HL-60/S4 treated with phorbol 12-myristate 13-acetate at 8.2 ng/mL for 4 days and 3 days (cell line): Measurements from ENCODE around the gene SLC38A6.
"Not testable (repeated sequence)": the region's sequence is repeated elsewhere in the genome, so short reads cannot be mapped to it uniquely, and the experiment has no call there.

Source experiments
- in situ Hi-C: fragments of 300-500 bp; cut with MboI; formaldehyde crosslinking; loops from 2 replicates; pipeline ENCODE4 v1.15.0; 2022; ENCODE audit warnings: low sequenced_read_pairs

Gene SLC38A6

DNA sequence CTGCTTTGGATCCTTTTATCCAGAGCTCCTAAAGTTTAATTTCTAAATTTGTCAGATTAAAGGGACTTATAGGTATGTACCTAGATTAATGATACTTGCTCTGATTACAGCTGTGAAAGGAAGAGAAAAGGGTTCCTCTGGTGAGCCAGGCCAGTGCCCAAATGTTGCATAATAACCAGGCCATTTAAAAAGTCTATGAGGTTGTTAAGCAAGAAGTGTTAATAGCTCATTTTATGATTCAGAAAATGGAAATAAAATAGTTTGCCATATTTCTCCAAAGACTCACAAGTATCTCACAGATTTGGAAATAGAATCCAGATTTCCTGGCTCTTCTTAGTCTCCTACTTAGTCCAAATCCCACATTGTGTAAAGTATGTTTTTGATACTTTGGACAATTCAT, 67.6 kb downstream of the SLC38A6 start:
- in situ Hi-C loops, result no loop called here

DNA sequence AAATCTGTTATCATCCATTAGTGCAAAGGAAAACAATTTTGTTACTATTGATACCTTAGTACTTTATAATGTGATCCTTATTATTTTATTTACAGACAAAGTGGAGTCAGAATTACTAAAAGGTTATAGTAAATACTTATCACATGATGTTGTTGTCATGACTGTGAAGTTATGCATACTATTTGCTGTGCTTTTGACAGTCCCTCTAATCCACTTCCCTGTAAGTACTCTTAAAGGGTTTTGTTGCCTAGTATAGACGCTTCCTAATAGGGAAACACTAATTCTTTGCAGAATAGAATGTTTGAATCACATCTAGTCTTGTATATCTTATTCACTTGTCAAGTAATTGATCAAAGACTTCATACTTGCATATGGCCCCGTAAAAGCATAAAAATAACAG, 69.4 kb downstream of the SLC38A6 start:
- in situ Hi-C loops, result no loop called here

DNA sequence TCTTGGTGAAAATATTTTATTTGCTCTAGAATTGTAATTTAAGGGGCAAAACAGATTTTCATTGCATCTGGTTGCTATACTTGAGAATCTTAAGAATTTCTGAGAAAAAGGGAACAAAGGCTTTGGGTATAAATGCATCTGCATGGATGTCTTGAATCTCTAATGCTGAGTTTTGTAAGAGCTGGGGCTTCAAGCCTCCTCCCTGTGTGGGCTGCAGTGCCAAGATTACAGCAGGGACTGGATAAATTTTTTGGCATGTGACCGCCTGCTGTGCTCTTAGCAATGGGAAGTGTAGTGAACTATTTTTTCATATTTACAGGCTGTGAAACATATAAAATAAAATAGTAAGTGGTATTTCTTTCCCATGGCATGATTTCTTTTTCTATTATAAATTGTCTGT, 70.0 kb downstream of the SLC38A6 start:
- in situ Hi-C loops, result no loop called here

DNA sequence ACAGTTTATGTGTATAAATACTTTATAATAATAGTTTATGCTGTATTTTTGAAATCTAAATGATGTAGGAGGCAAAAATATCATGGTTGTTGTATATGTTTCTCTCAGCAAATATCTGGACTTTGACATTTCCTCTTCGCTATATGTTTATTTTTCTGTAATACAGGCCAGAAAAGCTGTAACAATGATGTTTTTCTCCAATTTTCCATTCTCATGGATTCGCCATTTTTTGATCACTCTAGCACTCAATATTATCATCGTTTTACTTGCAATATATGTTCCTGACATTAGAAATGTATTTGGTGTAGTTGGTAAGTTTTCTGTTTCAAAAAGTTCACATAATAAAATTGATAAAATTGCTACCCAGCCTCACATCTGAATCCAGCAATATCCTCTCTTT, 70.6 kb downstream of the SLC38A6 start:
- in situ Hi-C loops, result no loop called here

DNA sequence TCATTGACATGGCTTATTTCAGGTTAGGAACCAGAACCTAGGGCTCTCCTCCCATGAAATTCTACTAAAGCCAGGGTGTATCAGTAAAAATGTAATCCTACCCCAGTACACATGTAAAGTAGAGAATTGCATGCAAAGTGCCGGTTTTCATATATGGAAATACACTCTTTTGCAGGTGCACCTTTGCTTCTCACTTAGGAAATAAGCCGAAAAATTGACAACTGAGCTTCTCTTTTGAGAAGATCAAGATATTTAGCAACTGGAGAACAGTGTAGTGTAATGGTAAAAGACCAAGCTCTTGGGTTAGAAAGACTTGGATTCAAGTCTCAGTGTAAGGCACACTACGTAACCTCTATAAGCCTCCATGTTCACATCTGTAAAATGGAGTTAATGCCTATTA, 82.4 kb downstream of the SLC38A6 start:
- in situ Hi-C loops, result no loop called here

DNA sequence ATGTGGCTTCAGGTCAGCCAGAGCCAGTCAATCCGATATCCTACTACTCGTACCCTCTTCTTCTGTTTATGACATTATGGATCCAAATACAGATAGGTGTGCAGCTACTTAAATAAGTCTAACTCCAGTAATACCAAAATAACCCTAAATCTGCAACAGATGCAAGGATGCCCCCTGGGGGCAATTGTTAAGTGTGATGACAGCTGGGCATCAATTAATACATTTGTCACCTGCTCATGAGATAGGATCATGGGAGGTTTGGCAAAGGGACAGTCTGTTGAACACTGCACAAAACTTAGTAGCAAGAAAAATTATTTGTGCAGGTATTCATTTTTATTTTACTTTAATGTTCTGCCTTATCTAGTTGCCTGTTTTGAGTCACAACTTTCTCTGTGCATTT, 83.2 kb downstream of the SLC38A6 start:
- in situ Hi-C loops, result no loop called here

DNA sequence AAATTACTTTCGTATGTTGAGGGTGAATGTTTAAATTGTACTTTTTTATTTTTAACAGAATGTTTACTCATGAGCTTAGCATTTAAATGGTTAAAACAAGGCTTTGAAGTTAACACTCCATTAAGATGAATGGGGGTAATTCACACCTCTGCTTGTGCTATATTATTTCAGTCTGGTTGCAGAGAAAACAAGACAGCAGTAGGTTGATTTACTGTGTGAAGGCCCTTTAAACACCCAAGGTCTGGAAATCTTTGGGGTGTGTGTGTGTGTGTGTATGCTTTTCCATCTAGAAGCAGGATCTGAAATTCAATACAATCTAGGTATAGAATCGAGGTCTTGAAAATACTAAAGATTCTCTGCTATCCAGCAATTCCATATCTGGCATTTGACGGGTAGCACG, 83.8 kb downstream of the SLC38A6 start:
- in situ Hi-C loops, result no loop called here

DNA sequence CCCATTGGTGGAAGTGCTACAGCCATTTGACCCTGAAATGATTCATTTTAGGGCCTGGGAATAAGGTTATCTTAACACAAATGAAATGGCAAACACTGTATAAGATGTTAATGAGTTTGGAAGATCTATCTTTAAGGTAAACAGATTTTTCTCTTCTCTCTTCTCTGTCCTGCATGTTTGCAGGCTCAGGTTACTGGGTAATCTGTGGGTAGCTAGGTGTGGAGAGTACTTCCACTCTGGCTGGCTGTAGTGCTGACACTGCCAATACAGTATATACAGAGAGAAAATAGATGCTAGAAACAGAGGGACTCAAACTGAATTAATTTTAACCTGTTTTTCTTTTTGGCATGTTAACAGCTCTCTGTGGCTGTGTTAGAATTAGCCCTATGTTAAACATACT, 84.6 kb downstream of the SLC38A6 start:
- in situ Hi-C loops, result no loop called here

DNA sequence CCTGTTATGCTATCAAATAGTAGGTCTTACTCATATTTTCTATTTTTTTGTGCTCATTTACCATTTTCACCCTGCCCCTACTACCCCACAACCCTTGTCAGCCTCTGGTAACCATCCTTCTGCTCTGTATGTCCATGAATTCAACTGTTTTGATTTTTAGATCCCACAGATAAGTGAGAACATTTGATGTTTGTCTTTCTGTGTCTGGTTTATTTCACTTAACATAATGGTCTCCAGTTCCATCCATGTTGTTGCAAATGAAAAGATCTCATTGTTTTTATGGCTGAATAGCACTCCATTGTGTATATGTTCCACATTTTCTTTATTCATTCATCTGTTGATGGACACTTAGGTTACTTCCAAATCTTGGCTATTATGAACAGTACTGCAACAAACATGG, 91.4 kb downstream of the SLC38A6 start:
- in situ Hi-C loops, result not testable (repeated sequence)

DNA sequence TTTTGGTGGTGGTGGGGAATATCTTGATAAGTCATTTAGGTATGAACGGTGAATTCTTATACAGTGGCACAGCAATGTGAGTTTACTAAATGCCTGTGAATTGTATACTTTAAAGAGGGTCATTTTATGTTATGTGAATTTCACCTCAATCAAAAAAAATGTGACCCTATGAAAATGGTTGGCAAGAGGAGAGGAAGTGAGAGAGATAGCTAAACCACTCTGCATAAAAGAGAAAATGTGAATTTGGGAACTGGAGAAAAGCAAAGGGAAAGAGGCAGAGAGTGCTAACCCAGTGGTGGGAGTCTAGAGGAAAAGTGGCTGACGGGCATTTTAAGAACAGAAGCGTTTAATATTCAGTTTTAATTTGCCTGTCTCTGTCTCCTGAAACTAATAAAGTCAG, 93.8 kb downstream of the SLC38A6 start:
- in situ Hi-C loops, result no loop called here

DNA sequence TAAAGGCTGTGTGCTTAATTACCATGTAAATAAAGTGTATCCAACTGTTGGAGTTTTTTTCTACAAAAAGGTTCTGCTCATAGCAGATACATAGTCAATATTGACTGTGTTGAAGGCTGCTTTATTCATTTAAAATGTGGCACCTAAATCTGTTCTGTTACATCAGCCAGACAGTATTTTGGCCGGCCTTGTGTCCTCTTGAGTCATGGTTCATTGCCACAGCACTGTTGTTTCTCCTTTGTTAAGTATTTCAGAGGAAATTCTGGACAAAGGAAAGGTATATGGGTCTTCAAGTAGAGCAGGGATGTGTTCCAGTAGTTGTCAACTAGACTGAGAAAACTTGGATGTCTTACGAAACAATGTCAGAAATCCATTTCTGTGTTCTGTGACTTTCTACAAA, 95.5 kb downstream of the SLC38A6 start:
- in situ Hi-C loops, result no loop called here

DNA sequence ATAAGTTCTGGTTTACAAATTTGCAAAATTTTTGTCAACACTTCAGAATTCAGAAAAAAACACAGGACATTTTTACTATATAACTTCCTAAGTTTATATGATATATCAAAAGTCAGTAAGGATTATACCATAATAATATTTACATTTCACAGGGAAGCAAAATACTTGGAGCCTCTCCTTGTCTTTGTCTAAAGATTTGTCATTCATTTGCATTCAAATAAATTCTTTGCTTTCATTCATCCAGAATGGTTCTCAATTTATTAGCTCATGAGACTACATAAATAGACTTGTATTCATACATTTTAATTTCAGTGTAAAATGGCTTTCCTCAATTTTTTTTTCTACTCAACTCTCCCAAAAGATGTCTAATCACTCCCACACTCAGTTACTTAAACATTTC, 96.4 kb downstream of the SLC38A6 start:
- in situ Hi-C loops, result no loop called here

DNA sequence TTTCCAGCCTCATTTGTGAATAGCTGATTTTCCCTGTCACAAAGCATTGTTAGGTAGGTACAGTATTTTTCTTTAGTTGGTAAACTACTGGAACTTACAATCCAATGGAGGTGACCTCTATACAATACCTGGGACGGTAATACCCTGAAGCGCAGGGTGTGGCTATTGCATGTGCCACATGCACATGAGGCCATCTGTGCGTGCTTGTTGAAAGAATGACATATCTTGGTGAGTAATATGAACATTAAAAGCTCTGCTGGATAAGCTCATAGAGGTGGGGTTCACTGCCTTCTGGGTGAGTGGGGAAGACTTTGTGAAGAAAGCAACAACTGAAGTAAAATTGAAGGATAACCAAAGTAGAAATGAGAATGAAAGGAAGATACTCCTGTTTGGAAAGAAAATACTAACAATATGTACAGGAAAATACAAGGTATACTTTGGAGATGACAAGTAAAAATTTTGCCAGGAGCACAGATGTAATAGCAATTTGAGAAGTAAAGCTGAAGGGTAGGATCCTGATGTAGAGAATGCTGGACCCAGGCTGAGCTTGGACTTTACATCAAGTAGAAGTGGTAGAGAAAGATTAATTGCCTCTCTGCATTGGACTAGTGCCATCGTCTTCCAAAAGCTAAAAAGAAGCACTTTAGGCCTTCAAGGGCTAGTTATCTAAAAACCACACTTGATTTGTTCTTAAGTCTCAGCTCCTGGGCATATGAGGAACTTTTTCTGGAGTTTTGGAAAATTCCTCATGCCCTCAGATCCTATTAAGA, 97.1 kb downstream of the SLC38A6 start:
- in situ Hi-C loops, result no loop called here

DNA sequence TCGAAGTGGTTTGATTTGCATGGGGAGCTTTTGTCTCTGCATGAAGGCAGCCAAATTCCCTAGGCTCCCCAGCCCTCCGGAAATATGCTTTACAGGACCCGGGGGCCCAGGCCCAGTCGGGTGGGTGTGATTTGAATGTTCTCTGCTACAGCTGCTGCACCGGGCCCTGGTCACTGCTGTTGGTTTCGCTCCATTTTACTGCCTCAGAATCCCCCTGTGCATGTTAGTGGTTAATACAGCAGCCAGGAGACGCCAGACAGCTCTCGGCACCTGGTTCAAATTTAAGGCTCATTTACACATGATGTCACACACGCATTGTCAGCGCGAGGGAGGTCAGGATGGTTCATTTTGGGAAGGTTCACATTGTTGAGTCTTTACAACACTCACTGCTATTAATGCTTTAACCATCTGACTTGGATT, 99.6 kb downstream of the SLC38A6 start:
- in situ Hi-C loops, result no loop called here

DNA sequence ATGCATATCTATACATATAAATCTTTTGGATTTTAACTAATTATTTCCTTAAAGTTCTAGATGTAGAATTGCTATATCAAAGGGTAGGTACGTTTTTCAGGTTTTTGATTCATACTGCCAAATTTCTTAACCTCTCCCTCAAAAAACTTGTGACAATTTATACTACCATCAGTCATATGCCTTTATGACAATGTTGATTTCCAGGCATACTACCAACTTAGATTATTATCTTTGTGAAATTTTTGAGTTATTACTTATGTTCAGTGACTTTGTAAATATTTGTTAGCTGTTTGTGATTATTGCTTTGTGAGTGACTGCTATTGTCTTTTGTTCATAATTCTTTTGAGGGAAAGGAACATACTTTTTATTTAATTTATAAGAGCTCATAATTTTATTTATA, 107.0 kb downstream of the SLC38A6 start:
- in situ Hi-C loops, result no loop called here

DNA sequence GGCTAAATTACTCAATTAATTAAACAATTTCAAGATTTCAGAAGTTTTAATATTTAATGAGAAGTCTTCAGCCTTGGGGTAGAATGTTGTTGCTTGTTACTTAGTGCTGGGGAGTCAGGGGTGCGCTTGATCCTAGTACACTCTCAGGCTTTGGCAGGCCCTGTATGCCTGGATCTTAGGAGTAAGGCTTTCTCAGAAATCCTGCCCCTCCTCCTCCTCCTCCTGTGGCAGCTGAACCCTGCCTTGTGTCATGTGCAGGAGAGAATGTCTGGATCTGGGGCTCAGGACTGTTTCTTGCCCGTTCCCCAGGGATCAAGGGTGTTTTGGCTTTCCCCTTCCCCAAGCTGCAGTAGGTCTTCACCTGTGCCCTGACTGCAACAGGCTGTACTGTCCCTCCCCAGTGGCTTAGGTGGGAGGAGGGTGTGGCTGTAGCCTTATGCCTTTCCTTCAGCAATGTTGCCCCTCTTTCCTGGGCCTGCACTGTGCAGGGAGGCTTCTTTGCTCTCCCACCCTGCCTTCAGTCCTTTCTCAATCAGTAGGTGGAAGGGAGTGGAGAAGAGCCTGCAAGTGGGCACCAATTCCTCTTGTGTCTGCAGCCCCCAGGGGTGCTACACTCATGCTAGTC, 108.2 kb downstream of the SLC38A6 start:
- in situ Hi-C loops, result no loop called here

DNA sequence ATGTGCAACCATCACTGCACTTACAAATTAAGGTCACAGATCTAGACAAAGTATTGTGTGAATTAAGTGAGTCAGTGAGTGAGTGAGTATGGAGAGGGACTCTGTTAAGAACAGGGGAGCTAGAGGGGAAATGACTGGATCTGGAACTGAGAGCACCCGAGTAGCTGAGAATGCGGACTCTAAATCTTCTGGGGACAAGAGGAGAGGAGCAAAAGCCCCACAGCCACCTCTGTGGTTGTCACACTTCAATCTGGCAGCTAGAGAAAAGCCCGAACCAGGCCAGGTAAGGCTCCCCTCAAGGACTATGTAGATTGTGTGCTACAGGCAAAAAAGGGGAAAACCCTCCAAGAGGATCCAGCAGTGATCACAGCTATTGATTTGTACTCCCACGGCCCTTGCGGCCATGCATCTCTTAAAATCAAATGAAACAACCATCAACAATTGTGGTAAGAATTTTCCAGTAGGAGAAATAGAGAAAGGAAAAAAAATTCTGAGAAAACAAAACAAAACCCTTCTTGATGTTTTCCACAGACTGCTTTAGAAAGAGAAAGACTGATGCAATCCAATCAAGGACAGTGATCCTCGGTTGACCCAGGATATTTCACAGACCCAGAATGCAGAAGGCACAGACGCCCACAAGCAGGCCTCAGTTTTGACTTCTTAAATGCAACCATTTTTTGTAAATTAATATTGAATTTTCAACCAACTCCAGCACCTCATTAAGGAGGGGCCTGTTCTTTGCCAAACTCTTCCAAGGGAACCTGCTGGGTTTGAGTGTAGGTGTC, 109.6 kb downstream of the SLC38A6 start:
- in situ Hi-C loops, result no loop called here

DNA sequence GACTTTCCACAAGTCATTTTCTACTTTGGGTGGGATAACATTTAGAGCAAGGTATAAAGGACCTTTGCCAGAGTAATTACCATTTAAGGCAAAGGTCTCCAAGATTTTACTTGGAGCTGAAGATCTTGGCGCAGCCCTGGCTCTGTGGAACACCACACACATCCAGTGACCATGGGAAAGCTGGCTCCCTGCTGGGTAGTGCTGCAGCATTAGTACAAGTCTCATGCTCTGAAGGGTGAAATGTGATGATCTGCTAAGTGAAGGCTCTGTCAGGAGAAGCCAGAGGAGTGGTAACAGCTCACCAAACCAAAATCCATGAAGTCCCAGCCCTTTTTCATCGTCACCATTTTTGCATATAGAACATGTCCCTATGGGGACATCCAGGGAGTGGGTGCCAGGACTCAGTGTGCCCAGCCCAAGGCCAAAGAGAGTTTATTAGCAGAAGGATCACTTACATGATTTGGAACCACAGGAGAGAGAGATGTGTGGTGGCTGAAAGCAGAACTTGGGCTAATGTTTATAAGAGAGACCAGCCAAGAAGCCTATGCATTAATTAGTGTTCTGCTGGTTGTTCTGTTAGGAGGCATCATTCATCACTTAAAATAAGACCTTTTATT, 110.7 kb downstream of the SLC38A6 start:
- in situ Hi-C loops, result no loop called here

DNA sequence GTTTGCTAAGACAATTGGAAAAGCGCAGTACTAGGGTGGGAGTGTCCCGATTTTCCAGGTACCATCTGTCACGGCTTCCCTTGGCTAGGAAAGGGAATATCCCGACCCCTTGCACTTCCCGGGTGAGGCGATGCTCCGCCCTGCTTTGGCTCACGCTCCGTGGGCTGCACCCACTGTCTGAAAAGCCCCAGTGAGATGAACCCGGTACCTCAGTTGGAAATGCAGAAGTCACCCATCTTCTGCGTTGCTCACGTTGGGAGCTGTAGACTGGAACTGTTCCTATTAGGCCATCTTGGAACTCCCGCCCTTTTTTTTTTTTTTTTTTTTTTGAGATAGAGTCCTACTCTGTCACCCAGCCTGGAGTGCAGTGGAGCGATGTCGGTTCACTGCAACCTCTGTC, 117.1 kb downstream of the SLC38A6 start:
- in situ Hi-C loops, result not testable (repeated sequence)

DNA sequence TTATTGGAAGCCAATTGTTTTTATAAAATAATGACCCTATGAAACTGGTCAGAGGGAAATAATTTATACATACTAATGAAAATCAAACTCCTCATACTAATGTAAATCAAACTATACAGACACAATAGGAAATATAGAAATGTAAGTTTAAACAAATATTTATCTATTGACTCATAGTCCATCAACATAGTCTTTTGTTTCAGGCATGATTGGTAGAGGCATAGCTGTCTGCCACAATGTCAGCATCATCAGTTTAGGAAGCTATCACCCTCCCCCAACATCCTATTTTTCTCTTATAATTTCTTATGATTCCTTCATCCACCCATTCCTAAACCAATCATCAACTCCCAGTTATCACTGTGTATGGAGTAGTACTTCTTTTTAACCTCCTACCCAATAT, 117.7 kb downstream of the SLC38A6 start:
- in situ Hi-C loops, result no loop called here

DNA sequence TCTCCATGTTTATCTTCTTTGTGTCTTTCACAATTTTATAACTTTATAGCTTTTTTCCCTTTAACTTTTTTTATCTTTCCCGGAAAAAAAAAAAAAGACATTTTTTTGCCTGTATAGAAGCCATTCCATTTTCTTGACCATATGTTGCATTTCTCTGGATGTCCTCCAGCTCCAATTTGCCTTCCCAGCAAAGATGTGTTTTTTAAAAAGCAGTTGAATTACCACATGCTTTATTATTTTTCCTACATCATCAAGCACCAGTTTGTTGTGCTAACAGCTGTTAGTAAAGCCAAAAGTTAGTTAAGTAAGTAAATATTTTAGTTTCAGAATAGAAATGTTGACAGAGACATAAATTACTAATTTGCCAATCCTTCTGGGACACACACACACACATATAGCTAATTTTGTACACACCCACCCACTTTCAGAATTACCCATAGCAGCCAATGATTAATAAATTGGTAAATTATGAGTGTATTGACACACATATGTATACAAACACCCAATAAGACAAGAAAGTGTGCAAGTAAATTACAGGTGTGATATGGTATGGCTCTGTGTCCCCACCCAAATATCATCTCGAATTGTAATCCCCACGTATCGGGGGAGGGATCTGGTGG, 118.3 kb downstream of the SLC38A6 start:
- in situ Hi-C loops, result no loop called here
